ENCODE data around the gene RTN4RL1. TPM values are rescaled to one million over a fixed set of nuclear protein-coding genes. Genes with fewer than 3 reads are reported as not detected.

The RTN4RL1 gene
- total RNA-seq, 4 donors from 2014 or later: 4.2 to 11.9 (median 9.8) TPM

DNA sequence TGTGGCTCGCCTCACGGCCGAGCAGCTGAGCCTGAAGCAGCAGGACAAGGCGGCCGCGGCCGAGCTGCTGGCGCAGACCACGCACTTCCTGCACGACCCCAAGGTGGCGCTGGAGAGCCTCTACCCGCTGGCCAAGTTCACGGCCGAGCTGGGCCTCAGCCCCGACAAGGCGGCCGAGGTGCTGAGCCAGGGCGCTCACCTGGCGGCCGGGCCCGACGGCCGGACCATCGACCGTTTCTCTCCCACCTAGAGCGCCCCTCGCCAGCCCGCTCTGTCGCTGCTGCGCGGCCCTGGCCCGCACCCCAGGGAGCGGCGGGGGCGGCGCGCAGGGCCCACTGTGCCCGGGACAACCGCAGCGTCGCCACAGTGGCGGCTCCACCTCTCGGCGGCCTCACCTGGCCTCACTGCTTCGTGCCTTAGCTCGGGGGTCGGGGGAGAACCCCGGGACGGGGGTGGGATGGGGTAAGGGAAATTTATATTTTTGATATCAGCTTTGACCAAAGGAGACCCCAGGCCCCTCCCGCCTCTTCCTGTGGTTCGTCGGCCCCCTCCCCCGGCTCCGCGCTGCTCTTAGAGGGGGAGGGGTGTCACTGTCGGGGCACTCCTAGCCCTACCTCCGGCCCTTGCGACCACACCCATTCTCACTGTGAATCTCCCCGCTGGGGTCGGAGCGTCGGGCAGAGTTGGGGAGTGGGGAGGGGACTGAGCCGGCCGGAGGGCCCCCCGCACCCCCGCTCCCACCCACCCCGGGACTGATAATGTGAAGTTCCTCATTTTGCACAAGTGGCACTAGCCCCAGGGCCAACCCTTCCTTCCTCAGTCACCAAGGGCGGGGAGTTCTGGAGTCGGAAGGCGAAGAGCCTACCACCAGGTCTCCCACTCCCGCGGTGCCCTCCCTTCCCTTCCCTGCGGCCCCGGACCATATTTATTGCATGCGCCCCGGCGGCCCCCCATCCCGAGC lies 33.7 kb upstream of the RTN4RL1 start:
- TF ChIP-seq, protein P1, sequence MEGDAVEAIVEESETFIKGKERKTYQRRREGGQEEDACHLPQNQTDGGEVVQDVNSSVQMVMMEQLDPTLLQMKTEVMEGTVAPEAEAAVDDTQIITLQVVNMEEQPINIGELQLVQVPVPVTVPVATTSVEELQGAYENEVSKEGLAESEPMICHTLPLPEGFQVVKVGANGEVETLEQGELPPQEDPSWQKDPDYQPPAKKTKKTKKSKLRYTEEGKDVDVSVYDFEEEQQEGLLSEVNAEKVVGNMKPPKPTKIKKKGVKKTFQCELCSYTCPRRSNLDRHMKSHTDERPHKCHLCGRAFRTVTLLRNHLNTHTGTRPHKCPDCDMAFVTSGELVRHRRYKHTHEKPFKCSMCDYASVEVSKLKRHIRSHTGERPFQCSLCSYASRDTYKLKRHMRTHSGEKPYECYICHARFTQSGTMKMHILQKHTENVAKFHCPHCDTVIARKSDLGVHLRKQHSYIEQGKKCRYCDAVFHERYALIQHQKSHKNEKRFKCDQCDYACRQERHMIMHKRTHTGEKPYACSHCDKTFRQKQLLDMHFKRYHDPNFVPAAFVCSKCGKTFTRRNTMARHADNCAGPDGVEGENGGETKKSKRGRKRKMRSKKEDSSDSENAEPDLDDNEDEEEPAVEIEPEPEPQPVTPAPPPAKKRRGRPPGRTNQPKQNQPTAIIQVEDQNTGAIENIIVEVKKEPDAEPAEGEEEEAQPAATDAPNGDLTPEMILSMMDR (IDR thresholded peaks at IDR 0.05; ENCODE audit: low read depth): no peak

DNA sequence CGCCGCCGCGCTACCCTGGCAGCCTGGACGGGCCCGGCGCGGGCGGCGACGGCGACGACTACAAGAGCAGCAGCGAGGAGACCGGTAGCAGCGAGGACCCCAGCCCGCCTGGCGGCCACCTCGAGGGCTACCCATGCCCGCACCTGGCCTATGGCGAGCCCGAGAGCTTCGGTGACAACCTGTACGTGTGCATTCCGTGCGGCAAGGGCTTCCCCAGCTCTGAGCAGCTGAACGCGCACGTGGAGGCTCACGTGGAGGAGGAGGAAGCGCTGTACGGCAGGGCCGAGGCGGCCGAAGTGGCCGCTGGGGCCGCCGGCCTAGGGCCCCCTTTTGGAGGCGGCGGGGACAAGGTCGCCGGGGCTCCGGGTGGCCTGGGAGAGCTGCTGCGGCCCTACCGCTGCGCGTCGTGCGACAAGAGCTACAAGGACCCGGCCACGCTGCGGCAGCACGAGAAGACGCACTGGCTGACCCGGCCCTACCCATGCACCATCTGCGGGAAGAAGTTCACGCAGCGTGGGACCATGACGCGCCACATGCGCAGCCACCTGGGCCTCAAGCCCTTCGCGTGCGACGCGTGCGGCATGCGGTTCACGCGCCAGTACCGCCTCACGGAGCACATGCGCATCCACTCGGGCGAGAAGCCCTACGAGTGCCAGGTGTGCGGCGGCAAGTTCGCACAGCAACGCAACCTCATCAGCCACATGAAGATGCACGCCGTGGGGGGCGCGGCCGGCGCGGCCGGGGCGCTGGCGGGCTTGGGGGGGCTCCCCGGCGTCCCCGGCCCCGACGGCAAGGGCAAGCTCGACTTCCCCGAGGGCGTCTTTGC lies 32.8 kb upstream of the RTN4RL1 start:
- TF ChIP-seq, protein P1 (IDR thresholded peaks at IDR 0.05; ENCODE audit: low read depth): no peak

DNA sequence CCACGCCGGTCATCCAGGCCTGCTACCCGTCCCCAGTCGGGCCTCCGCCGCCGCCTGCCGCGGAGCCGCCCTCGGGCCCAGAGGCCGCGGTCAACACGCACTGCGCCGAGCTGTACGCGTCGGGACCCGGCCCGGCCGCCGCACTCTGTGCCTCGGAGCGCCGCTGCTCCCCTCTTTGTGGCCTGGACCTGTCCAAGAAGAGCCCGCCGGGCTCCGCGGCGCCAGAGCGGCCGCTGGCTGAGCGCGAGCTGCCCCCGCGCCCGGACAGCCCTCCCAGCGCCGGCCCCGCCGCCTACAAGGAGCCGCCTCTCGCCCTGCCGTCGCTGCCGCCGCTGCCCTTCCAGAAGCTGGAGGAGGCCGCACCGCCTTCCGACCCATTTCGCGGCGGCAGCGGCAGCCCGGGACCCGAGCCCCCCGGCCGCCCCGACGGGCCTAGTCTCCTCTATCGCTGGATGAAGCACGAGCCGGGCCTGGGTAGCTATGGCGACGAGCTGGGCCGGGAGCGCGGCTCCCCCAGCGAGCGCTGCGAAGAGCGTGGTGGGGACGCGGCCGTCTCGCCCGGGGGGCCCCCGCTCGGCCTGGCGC lies 32.1 kb upstream of the RTN4RL1 start:
- TF ChIP-seq, protein P1 (IDR thresholded peaks at IDR 0.05; ENCODE audit: low read depth): no peak

GRCh38 chr17:2056206-2057174 lies 31.4 kb upstream of the RTN4RL1 start:
- TF ChIP-seq, protein P1 (IDR thresholded peaks at IDR 0.05; ENCODE audit: low read depth): no peak

DNA sequence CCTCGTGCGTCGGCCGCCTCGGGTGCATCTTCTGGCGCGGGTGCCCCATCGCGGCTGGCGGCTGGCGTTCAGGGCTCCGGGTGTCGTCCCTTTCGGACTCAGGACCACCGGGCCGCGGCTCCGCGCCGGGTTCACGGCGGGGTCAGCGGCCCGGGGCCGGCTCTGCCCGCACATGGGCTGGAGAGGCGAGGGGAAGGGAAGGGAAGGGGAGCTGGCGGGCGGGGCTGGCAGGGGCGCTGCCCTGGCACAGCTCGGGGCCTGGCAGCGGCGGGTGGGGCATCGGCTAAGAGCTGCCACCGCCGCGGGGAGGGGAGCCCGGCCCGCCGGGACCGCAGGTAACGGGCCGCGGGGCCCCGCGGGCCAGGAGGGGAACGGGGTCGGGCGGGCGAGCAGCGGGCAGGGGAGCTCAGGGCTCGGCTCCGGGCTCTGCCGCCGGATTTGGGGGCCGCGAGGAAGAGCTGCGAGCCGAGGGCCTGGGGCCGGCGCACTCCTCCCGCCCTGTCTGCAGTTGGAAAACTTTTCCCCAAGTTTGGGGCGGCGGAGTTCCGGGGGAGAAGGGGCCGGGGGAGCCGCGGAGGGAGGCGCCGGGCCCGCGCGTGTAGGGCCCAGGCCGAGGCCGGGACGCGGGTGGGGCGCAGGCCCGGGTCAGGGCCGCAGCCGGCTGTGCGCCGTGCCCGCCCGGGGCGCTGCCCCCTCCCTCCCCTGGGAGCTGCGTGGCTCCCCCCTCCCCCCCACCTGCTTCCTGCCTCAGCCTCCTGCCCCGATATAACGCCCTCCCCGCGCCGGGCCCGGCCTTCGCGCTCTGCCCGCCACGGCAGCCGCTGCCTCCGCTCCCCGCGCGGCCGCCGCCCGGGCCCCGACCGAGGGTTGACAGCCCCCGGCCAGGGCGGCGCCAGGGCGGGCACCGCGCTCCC lies 30.4 kb upstream of the RTN4RL1 start:
- TF ChIP-seq, protein P1 (IDR thresholded peaks at IDR 0.05; ENCODE audit: low read depth): no peak
